DMS 273 (cell line): ENCODE measurements around the gene IFNGR2.
A peak's percentile ranks its signal among the peaks of the same experiment; 100 is the strongest.
"Not testable (repeated sequence)": the region's sequence is repeated elsewhere in the genome, so short reads cannot be mapped to it uniquely, and the experiment has no call there.

ENCODE experiments used
- DNase-seq: peaks from one replicate; lab custom pipeline; 2025; ENCODE audit not compliant: unreplicated experiment; lab: John Stamatoyannopoulos, UW

The IFNGR2 gene

GRCh38 chr21:33401630-33401992 is 1.6 kb upstream of the IFNGR2 start:
- peak; percentile 26 for DNase-seq

DNA sequence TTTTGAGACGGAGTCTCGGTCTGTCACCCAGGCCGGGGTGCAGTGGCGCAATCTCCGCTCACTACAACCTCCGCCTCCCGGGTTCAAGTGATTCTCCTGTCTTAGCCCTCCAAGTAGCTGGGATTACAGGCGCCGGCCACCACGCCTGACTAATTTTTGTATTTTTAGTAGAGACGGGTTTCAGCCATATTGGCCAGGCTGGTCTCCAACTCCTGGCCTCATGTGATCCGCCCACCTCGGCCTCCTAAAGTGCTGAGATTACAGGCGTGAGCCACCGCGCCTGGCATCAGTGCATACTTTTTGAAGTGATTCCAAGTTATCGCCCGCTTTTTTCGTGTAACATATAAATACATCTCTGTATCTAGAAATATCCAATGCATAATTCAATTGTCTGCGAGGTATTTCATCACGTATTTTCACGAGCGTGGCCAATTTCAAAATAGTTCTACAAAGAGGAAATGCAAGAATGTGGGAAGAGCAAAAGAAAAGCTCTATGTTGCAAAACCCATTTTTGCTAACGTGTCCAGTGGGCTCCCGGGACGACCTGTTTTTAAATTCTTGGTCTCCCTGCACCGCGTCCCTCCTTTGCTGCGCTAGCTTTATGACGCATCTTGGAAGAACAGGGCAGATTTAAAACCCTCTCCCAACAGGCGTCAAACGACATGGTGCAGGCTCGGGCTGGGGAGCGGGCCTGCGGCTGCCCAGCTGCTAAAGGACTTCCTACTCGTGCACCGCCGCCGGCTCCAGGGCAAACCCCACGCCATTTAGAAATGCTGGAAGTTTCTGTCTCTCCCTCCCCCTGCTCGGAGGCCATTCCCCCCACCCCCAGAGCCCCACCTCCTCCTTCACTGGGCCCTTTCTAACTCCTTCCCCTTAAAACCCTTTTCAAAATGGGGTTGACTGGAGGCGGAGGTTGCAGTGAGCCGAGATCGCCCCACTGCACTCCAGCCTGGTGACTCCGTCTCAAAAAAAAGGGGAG is 923 bp upstream of the IFNGR2 start:
- peak; percentile 33 for DNase-seq

- peak; percentile 69 for DNase-seq
Measured at GRCh38 chr21:33403786-33404585, 773 bp downstream of the IFNGR2 start.

DNA sequence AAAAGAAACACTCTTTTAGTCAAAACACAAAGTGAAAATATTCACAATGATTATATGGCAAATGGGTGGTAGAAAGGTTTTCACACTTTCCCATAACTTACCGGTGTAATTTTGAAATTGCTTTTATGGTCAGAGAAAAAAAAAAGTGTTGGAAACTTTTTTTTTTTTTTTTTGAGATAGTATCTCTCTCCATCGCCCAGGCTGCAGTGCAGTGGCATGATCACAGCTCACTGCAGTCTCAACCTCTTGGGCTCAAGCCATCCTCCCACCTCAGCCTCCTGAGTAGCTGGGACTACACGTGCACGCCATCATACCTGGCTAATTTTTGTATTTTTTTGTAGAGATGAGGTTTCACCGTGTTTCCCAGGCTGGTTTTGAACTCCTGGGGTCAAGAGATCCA is 3.3 kb downstream of the IFNGR2 start:
- no peak for DNase-seq

GRCh38 chr21:33411949-33412430 is 8.8 kb downstream of the IFNGR2 start:
- no peak for DNase-seq

DNA sequence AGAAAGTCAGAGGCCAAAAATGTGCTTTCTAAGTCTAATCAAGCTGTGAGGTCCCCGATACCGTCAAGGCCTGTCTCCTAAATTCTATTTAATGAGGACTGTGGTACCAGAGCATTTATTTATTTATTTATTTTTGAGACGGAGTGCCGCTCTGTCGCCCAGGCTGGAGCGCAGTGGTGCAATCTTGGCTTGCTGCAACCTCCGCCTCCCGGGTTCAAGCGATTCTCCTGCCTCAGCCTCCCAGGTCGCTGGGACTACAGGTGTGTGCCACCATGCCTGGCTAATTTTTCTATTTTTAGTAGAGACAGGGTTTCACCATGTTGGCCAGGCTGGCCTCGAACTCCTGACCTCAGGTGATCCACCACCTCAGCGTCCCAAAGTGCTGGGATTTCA is 9.2 kb downstream of the IFNGR2 start:
- DNase-seq: not testable (repeated sequence)

GRCh38 chr21:33412832-33413519 is 9.8 kb downstream of the IFNGR2 start:
- no peak for DNase-seq

GRCh38 chr21:33414068-33414467 is 10.9 kb downstream of the IFNGR2 start:
- DNase-seq: no peak

GRCh38 chr21:33414926-33415325 is 11.7 kb downstream of the IFNGR2 start:
- DNase-seq: no peak

GRCh38 chr21:33418691-33419090 is 15.5 kb downstream of the IFNGR2 start:
- DNase-seq: no peak

GRCh38 chr21:33419538-33420123 is 16.4 kb downstream of the IFNGR2 start:
- DNase-seq: no peak

DNA sequence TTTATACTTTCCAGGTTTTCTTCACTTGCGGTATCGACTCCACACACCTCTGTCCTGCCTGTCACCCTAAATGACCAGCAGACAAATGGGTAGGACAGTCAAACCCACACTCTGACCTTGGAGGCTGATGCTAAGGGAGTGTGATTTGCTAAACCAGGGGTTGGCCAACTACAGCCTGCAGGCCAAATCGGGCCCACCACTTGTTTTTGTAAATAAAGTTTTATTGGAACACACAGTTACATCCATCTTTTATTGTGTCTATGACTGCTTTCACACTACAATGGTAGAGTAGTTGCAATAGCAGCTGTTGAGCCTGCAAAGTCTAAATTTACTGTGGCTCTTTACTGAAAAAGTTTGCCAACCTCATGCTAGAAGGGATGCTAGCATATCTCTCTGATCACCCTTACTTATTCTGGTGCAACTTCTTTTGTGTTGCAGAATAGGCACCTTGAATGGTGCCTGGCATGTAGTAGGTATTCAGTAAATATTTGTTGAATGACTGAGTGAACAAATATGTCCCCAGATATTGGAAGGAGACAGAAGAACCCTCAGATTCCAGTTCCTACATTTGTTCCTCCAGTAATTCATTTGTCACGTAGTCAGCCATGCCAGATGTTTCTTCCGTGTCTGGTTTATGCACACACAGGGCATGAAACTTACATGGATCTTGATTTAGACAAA is 18.6 kb downstream of the IFNGR2 start:
- no peak for DNase-seq

DNA sequence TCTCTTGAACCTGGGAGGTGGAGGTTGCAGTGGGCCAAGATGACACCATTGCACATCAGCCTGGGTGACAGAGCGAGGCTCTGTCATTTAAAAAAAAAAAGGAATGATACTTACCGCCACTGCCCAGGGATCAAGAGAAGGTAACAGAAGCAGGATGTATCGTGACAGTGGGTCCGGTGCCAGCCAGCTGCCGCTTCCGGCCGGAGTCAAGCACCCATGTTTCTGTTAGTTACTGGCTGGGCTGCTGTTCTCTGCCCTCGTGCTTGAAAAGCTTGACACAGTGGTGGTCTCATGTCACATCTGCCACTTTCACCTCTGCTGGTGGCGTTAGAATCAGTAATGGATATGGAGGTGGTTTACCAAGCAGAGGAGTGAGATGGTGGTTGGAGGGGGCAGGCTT is 21.0 kb downstream of the IFNGR2 start:
- DNase-seq: no peak

GRCh38 chr21:33425825-33426224 is 22.6 kb downstream of the IFNGR2 start:
- DNase-seq: no peak

- DNase-seq: no peak
Measured at GRCh38 chr21:33427051-33427450, 23.8 kb downstream of the IFNGR2 start.

- peak; percentile 16 for DNase-seq
Measured at GRCh38 chr21:33428669-33429068, 25.5 kb downstream of the IFNGR2 start.

DNA sequence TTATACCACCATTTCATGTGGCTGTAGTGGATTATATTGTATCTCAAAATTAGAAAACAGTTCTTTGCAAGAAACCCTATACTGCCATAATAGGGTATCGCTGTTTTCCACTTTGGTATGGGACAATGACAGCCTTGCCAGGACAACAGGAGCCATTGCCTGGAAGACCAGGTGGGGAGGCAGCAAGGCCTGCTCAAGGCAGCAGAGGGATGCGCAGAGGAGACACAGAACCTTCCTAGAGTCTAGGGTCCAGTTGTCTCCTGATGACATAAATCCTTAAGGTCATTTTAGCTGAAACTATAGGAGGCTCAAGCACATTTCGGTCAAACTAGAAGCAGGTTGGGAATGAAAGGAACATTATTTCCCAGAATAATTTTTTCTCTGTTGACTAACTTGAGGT is 27.6 kb downstream of the IFNGR2 start:
- DNase-seq: no peak

- DNase-seq: no peak
Measured at GRCh38 chr21:33432496-33432895, 29.3 kb downstream of the IFNGR2 start.

DNA sequence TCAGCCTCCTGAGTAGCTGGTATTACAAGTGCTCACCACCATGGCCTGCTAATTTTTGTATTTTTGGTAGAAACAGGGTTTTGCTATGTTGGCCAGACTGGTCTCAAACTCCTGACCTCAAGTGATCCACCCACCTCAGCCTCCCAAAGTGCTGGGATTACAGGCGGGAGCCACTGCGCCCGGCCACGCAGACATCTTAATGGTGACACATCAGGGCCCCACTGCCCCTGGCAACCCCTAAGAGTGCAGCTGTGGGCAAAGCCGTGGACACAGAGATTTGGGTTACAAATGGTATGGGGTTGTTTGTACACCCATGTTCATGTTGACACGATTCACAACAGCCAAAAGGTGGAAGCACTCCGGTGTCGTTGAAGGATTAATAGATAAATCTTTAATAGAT is 29.8 kb downstream of the IFNGR2 start:
- DNase-seq: no peak

DNA sequence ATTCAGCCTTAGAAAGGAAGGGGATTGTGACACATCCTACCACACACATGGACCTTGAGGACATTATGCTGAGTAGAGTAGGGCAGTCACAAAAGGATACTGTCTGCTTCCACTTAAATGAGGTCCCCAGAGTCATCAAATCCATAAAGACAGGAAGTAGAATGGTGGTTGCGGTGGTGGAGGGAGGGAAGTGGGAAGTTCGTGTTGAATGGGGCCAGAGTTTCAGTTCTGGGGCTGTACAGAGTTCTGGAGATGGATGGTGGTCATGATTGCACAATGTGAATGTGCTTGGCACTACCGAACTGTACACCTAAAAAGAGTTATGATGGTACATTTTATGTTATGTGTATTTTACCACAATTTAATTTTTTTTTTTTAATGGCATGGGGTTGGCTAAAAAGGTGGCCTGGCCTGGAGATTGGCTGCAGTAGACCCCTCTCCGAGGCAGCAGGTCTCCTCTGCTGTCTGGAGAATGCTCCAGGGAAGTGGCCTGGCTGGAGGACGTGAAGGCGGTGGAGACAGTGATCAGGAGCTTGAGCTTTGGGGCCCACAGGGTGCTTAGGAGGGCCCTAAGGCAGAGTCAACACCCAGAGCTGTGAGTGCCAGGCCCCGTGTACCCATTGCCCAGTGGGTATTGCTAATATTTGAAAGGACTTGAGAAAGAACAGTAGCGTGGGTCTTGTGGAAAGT is 30.4 kb downstream of the IFNGR2 start:
- DNase-seq: no peak
